Ovary (tissue), 3 donors: Measurements from ENCODE around the gene ACER2.

Experiments
- EP300 ChIP-seq: sonication (generic); formaldehyde crosslinking; IDR thresholded peaks from one replicate; pipeline ENCODE4 v1.6.1; 2017; ENCODE audit warnings: antibody characterized with exemption
- POLR2A ChIP-seq: fragments of 450-650 bp; IDR thresholded peaks from one replicate; pipeline ENCODE4 v1.6.1; 2017; ENCODE audit warnings: antibody characterized with exemption, mild to moderate bottlenecking, moderate library complexity
- TF ChIP-seq, protein P1 (sequence below), 3 donors: fragments of 450-650 bp in 2 of 3; fragments of 200-600 bp in 1 of 3; IDR thresholded peaks; one replicate each; pipeline versions ENCODE4 v1.5.1 to v1.8.0; 2016 to 2022; ENCODE audit warnings: antibody characterized with exemption in 3 of 3, mild to moderate bottlenecking in 1 of 3
- donor health status: DM: no; HTN: no; CAD: no.

DNA sequence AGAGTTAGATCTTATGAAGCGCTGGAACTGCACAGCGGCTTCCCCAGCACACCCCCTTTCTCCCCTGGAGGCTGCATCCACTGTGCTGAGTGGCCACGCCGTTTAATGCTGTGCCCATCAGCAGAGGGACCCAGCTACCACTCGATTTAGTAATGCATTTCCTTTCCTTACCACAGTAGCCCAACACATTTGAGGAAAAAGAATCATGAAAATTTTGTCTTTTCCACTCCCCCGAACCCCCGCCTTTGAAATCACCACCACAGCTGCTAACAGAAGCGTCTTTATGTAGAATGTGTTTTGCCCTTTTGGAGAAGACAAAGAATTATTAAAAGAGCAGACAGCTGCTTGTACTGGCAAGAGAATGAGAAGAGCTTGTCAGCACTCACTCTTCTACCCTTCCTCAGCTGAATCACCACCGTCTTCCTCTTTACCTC is 73.2 kb downstream of the ACER2 start:
- TF ChIP-seq, protein P1, sequence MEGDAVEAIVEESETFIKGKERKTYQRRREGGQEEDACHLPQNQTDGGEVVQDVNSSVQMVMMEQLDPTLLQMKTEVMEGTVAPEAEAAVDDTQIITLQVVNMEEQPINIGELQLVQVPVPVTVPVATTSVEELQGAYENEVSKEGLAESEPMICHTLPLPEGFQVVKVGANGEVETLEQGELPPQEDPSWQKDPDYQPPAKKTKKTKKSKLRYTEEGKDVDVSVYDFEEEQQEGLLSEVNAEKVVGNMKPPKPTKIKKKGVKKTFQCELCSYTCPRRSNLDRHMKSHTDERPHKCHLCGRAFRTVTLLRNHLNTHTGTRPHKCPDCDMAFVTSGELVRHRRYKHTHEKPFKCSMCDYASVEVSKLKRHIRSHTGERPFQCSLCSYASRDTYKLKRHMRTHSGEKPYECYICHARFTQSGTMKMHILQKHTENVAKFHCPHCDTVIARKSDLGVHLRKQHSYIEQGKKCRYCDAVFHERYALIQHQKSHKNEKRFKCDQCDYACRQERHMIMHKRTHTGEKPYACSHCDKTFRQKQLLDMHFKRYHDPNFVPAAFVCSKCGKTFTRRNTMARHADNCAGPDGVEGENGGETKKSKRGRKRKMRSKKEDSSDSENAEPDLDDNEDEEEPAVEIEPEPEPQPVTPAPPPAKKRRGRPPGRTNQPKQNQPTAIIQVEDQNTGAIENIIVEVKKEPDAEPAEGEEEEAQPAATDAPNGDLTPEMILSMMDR (IDR thresholded peaks at IDR 0.05) = no peak
- TF ChIP-seq POLR2A (no peak), EP300 (no peak)
